DMS53 treated with DMSO at 0.1 percent for 48 hours (cell line): Measurements from ENCODE around the gene CCDC71L.
A peak's percentile ranks its signal among the peaks of the same experiment; 100 is the strongest.
"Not testable (repeated sequence)": the region's sequence is repeated elsewhere in the genome, so short reads cannot be mapped to it uniquely, and the experiment has no call there.

Experiments used
- DNase-seq: peaks from one replicate; lab custom pipeline; 2025; ENCODE audit not compliant: unreplicated experiment; lab: John Stamatoyannopoulos, UW

CCDC71L gene

DNA sequence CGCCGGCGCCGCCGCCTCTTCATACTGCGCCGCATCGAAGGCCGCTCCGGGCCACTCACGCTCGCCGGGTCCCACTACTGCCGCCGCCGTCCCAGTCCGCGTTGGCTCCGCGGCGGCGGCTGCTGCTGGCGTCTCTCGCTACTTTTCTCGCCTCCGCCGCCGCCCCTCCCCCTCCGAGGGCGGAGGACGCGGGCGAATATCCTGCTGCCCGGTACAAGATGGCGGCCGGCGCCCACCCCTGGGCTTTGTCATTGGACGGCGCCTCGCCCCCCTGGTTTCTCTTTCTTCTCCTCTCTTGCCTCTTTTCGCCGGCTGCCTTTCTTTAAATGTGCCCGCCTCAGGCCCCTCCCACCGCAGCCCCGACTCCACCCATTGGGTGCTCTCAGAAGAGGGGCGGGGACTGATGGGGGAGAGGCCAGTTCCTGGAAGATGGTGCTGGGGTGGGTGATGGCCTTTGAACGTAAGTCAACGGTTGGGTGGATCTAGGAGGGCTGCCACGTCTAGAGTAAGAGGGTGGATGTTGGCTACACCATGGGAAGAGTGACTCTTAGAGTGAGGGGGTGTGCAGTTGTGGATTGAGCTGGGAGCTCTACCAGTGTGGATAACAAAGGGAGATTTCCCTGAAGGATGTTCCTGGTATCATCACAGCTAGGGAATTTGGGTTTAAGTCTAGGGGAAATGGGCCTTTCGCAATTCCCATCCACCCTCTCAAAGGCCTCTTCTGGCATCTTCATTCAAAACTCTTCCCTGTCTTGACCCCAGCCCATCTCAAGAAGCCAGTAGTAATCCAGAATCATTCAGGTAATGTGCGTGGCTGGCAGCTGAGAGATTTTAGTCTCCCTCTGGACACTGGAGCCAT lies at the start of gene CCDC71L:
TSS of gene CCDC71L (minus strand) at position 297 of the 859 bp plus-strand sequence. CDS start at position 35, 262 bp downstream.
- peak; percentile 91 for DNase-seq

DNA sequence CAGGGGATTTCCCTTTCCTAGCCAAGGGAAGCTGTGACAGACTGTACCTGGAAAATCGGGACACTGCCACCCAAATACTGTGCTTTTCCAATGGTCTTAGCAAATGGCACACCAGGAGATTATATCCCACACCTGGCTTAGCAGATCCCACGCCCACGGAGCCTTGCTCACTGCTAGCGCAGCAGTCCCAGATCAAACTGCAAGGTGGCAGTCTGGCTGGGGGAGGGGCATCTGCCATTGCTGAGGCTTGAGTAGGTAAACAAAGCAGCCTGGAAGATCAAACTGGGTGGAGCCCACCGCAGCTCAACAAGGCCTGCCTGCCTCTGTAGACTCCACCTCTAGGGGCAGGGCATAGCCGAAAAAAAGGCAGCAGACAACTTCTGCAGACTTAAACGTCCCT lies 48.6 kb upstream of the CCDC71L start:
- not testable (repeated sequence) for DNase-seq

- no peak for DNase-seq
Measured at GRCh38 chr7:106704000-106704840, 43.3 kb upstream of the CCDC71L start.

DNA sequence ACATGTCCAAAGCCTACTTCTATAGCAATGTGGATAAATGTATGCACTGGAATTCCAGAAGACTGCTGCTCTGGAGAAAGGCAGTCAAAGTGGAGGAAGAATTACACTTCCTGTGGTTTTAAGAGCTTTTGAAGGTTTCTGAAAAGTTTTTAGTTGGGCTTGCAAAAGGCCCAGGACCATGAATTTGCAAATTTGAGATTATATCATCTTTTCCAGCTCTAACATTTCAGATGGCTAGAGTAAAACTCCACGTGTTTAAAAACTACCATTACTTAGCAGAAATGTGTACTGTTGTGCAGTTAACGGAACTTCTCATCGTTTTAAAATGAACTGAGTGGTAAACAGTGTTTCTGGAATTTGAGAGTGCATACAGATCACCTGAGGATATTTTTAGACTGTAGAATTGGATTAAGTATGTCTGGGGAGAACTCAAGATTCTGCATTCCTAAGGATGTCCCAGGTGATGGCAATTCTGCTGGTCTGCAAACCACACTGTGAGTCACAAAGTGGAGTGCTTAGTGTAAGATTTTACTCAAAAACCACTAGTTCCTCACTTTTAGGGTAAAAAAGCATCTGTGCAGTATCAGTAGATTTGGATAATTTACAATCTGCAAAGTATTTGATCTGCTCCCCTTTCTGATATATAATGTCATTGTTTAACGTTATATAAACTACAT lies 32.9 kb upstream of the CCDC71L start:
- no peak for DNase-seq

GRCh38 chr7:106692450-106693051 lies 31.6 kb upstream of the CCDC71L start:
- peak; percentile 9 for DNase-seq

DNA sequence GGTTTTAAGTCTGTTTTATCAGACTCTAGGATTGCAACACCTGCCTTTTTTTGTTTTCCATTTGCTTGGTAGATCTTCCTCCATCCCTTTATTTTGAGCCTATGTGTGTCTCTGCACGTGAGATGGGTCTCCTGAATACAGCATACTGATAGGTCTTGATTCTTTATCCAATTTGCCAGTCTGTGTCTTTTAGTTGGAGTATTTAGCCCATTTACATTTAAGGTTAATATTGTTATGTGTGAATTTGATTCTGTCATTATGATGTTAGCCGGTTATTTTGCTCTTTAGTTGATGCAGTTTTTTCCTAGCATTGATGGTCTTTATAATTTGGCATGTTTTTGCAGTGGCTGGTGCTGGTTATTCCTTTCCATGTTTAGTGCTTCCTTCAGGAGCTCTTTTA lies 27.2 kb upstream of the CCDC71L start:
- DNase-seq, result not testable (repeated sequence)

DNA sequence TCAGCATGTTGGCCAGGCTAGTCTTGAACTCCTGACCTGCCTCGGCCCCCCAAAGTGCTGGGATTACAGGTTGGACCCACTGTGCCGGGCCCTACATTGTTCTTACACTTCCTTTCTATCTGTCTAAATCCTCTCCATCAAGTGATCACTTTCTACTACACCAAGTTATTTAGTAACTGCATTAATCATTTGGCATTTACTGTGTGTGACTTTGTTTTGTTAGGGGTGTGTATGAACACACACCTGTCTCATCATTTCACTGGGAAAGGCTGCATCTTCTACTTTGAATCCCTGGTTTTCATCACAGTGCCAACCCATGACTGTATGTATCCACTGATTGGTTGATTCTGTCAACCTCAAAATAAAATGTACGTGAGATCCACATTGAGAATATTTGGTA lies 23.0 kb upstream of the CCDC71L start:
- no peak for DNase-seq

GRCh38 chr7:106681815-106682495 lies 21.0 kb upstream of the CCDC71L start:
- DNase-seq, result no peak

- DNase-seq, result no peak
Measured at GRCh38 chr7:106679153-106679931, 18.4 kb upstream of the CCDC71L start.

DNA sequence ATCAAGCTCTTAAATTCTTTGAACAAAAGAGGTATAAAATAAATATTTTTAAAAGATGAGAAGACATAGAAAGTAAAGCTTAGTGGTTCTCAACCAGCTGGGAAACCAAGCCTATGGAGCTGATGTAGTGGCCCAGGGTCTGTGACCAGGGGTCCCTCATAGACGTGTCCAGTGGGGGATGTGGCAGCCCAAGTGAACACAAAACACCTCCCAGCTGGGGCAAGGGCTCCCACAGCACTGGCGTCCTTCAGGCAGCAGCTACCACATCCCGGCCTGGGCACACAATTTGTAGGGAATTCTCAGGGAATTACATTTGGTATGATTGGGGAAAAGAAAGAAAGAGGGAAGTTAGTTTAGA lies 17.8 kb upstream of the CCDC71L start:
- DNase-seq, result no peak

DNA sequence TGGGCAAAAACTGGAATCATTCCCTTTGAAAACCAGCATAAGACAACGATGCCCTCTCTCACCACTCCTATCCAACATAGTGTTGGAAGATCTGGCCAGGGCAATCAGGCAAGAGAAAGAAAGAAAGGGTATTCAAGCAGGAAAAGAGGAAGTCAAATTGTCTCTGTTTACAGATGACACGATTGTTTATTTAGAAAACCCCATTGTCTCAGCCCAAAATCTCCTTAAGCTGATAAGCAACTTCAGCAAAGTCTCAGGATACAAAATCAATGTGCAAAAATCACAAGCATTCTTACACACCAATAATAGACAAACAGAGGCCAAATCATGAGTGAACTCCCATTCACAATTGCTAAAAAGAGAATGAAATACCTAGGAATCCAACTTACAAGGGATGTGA lies 15.5 kb upstream of the CCDC71L start:
- not testable (repeated sequence) for DNase-seq

DNA sequence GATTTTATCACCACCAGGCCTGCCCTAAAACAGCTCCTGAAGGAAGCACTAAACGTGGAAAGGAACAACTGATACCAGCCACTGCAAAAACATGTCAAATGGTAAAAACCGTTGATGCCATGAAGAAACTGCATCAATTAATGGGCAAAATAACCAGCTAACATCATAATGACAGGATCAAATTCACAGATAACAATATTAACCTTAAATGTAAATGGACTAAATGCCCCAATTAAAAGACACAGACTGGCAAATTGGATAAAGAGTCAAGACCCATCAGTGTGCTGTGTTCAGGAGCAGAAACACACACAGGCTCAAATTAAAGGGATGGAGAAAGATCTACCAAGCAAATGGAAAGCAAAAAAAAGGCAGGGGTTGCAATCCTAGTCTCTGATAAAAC lies 12.7 kb upstream of the CCDC71L start:
- not testable (repeated sequence) for DNase-seq

DNA sequence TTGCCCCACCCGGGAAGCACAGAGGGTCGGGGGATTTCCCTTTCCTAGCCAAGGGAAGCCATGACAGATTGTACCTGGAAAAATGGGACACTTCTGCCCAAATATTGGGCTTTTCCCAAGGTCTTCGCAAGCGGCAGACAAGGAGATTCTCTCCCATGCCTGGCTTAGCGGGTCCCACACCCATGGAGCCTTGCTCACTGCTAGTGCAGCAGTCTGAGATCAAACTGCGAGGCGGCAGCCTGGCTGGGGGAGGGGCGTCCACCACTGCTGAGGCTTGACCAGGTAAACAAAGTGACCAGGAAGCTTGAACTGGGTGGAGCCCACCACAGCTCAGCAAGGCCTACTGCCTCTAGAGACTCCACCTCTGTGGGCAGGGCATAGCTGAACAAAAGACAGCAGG lies 11.0 kb upstream of the CCDC71L start:
- not testable (repeated sequence) for DNase-seq

DNA sequence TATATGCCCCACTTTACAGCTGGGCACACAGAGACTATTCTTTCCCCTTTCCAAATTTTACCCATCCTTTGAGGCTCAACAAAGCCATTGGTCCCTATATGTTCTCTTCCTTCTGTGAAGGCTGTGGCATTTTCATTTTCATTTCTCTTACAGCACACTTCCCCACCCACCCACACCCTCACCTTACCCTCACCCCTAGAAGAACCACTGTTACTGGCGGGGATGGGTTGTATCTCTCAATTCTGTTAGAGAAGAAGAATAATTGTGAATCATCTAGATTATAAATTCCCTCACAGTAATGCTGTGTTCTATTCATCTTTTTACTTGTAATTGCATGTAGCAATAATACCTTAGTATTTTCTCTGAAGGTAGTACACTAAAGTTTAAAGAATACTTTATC lies 10.2 kb upstream of the CCDC71L start:
- no peak for DNase-seq

DNA sequence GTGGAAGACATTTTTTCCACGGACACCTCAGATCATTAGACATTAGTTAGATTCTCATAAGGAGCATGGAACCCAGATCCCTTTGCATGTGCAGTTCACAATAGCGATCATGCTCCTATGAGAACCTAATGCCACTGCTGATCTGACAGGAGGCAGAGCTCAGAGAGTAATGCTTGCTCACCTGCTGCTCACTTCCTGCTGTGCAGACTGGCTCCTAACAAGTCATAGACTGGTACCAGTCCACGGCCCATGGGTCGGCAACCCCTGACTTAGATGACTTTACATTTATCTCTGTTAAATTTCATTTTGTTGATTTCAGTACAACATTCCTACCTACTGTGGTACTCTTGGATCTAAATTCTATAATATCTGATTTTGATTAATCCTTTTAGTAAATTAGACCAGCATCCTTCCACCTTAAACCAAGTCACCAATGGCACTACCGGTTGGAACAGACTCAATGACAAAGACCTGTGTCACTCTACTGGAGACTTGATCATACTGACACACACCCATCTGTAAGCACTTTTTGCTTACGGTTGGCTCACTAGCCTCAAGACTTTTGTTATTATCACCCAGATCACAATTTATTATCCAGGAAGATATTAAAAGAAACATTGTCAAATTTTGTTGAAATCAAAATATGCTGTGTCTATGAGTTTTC lies 8.0 kb upstream of the CCDC71L start:
- DNase-seq, result peak; percentile 78

GRCh38 chr7:106666353-106666752 lies 5.4 kb upstream of the CCDC71L start:
- no peak for DNase-seq

DNA sequence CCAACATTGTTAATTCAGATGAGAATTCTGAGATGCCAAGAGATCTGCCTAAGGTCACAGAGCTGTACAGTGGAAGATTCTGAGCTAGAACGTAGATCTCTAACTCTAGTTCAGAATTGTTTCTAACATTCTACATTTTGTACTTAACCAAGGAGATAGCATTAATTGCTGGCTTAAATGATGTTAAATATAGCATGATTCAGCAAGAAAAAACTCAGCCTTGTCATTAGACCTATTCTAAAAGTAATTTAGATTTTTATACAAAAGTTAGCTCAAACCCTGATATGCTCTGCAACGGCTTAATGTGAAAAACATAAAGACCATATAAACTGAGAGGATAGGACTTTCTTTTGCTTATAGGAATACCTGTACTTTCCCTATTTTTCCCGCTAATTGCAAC lies 3.4 kb upstream of the CCDC71L start:
- no peak for DNase-seq

GRCh38 chr7:106659963-106660861 lies 746 bp downstream of the CCDC71L start:
- peak; percentile 76 for DNase-seq
